Measurements from ENCODE around the gene PFDN6. TPM values are rescaled to one million over a fixed set of nuclear protein-coding genes. Genes with fewer than 3 reads are reported as not detected.

PFDN6 gene
- total RNA-seq, 1 donor from 2014 or later = 69.7 TPM

- Mint-ChIP-seq H3K4me1 (ENCODE audit: low read depth, unreplicated experiment) (peaks cover 3% of the 10 kb centered on the region), H3K4me3 (ENCODE audit: unreplicated experiment) (no peak overlapping the region), H3K36me3 (ENCODE audit: unreplicated experiment) (no peaks in the 10 kb centered on the region), H3K27me3 (ENCODE audit: unreplicated experiment) (peaks cover 2% of the 10 kb centered on the region), H3K27ac (ENCODE audit: unreplicated experiment) (no peak overlapping the region), H3K9me3 (ENCODE audit: unreplicated experiment) (peaks cover 3% of the 10 kb centered on the region)
- no peak for TF ChIP-seq CTCF (IDR thresholded peaks at IDR 0.05; ENCODE audit: partially characterized antibody, unreplicated experiment)
- no peak for DNase-seq
Observed at GRCh38 chr6:33329058-33329457, 39.7 kb downstream of the PFDN6 start.

- no peak for DNase-seq
- H3K4me1 Mint-ChIP-seq (ENCODE audit: low read depth, unreplicated experiment) = no peaks in the 10 kb centered on the region
- no peaks in the 10 kb centered on the region for H3K36me3 Mint-ChIP-seq (ENCODE audit: unreplicated experiment)
- no peak overlapping the region for H3K4me3 Mint-ChIP-seq (ENCODE audit: unreplicated experiment)
- H3K27ac Mint-ChIP-seq (ENCODE audit: unreplicated experiment) = no peak overlapping the region
- H3K27me3 Mint-ChIP-seq (ENCODE audit: unreplicated experiment) = no peaks in the 10 kb centered on the region
- TF ChIP-seq CTCF (IDR thresholded peaks at IDR 0.05; ENCODE audit: partially characterized antibody, unreplicated experiment) = no peak
- H3K9me3 Mint-ChIP-seq (ENCODE audit: unreplicated experiment) = peaks cover 3% of the 10 kb centered on the region
Observed at GRCh38 chr6:33330736-33331135, 41.3 kb downstream of the PFDN6 start.

- no peaks in the 10 kb centered on the region for H3K4me1 Mint-ChIP-seq (ENCODE audit: low read depth, unreplicated experiment)
- H3K9me3 Mint-ChIP-seq (ENCODE audit: unreplicated experiment) = peaks cover 3% of the 10 kb centered on the region
- H3K27ac Mint-ChIP-seq (ENCODE audit: unreplicated experiment) = no peak overlapping the region
- no peak for TF ChIP-seq CTCF (IDR thresholded peaks at IDR 0.05; ENCODE audit: partially characterized antibody, unreplicated experiment)
- no peaks in the 10 kb centered on the region for H3K27me3 Mint-ChIP-seq (ENCODE audit: unreplicated experiment)
- peak overlapping the region; percentile 38 for H3K4me3 Mint-ChIP-seq (ENCODE audit: unreplicated experiment)
- no peaks in the 10 kb centered on the region for H3K36me3 Mint-ChIP-seq (ENCODE audit: unreplicated experiment)
- DNase-seq = no peak
Observed at GRCh38 chr6:33333666-33334065, 44.3 kb downstream of the PFDN6 start.

GRCh38 chr6:33335916-33336315 is 46.5 kb downstream of the PFDN6 start:
- no peaks in the 10 kb centered on the region for H3K27me3 Mint-ChIP-seq (ENCODE audit: unreplicated experiment)
- no peak for DNase-seq
- peaks cover 3% of the 10 kb centered on the region for H3K9me3 Mint-ChIP-seq (ENCODE audit: unreplicated experiment)
- no peak overlapping the region for H3K4me3 Mint-ChIP-seq (ENCODE audit: unreplicated experiment)
- H3K27ac Mint-ChIP-seq (ENCODE audit: unreplicated experiment) = no peak overlapping the region
- no peaks in the 10 kb centered on the region for H3K36me3 Mint-ChIP-seq (ENCODE audit: unreplicated experiment)
- TF ChIP-seq CTCF (IDR thresholded peaks at IDR 0.05; ENCODE audit: partially characterized antibody, unreplicated experiment) = no peak
- no peaks in the 10 kb centered on the region for H3K4me1 Mint-ChIP-seq (ENCODE audit: low read depth, unreplicated experiment)

GRCh38 chr6:33336495-33336894 is 47.1 kb downstream of the PFDN6 start:
- no peak overlapping the region for H3K27ac Mint-ChIP-seq (ENCODE audit: unreplicated experiment)
- peaks cover 1% of the 10 kb centered on the region for H3K9me3 Mint-ChIP-seq (ENCODE audit: unreplicated experiment)
- no peaks in the 10 kb centered on the region for H3K4me1 Mint-ChIP-seq (ENCODE audit: low read depth, unreplicated experiment)
- no peak for TF ChIP-seq CTCF (IDR thresholded peaks at IDR 0.05; ENCODE audit: partially characterized antibody, unreplicated experiment)
- no peaks in the 10 kb centered on the region for H3K27me3 Mint-ChIP-seq (ENCODE audit: unreplicated experiment)
- no peaks in the 10 kb centered on the region for H3K36me3 Mint-ChIP-seq (ENCODE audit: unreplicated experiment)
- no peak overlapping the region for H3K4me3 Mint-ChIP-seq (ENCODE audit: unreplicated experiment)
- no peak for DNase-seq
